Osteocyte (in vitro differentiated cells): Measurements from ENCODE around the gene GRIN2C. TPM values are rescaled to one million over a fixed set of nuclear protein-coding genes. Genes with fewer than 3 reads are reported as not detected.

ENCODE experiments used
- DNase-seq: peaks from one replicate; pipeline ENCODE4 v3.0.0; 2021; ENCODE audit warnings: mixed read lengths; ENCODE audit not compliant: unreplicated experiment; ENCODE audit errors: extremely low spot score
- H3K27ac Mint-ChIP-seq: one replicate; pipeline ENCODE4 v1.8.0; 2021; ENCODE audit warnings: mild to moderate bottlenecking, mixed read lengths; ENCODE audit not compliant: unreplicated experiment
- H3K27me3 Mint-ChIP-seq: one replicate; pipeline ENCODE4 v1.8.0; 2021; ENCODE audit warnings: mixed read lengths; ENCODE audit not compliant: unreplicated experiment
- H3K36me3 Mint-ChIP-seq: one replicate; pipeline ENCODE4 v1.8.0; 2021; ENCODE audit warnings: mixed read lengths; ENCODE audit not compliant: unreplicated experiment
- H3K4me1 Mint-ChIP-seq: one replicate; pipeline ENCODE4 v1.8.0; 2021; ENCODE audit warnings: mixed read lengths; ENCODE audit not compliant: unreplicated experiment
- H3K4me3 Mint-ChIP-seq: one replicate; pipeline ENCODE4 v1.8.0; 2021; ENCODE audit warnings: mild to moderate bottlenecking, moderate library complexity, mixed read lengths; ENCODE audit not compliant: unreplicated experiment
- H3K9me3 Mint-ChIP-seq: one replicate; pipeline ENCODE4 v1.8.0; 2021; ENCODE audit warnings: mixed read lengths; ENCODE audit not compliant: unreplicated experiment
- CTCF ChIP-seq: fragments of 200-600 bp; sonication (generic); IDR thresholded peaks from 2 replicates; pipeline ENCODE4 v1.5.0; 2021; ENCODE audit warnings: antibody characterized with exemption, mild to moderate bottlenecking, moderate library complexity
- total RNA-seq: library from RNA; stranded (reverse); gene quantifications from 2 replicates; pipeline ENCODE4 v1.2.1, GENCODE V29; 2021

Gene GRIN2C
- total RNA-seq, 1 donor from 2014 or later = 0.13 TPM

DNA sequence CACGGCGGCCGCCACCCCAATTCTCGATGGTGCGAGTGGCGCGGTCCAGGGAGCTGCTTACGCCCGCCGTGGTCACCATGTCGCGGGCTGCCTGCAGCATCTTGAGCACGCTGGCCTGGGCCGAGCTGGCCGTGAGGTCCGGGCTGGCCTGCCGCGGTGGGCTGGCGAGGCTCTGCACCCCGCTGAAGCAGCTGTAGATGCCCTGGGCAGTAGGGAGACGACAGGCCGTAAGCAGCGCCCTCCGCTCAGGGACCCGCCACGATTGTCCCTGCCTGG lies 16.4 kb downstream of the GRIN2C start:
- H3K9me3 Mint-ChIP-seq = no peaks in the 10 kb centered on the region
- no peak overlapping the region for H3K4me3 Mint-ChIP-seq
- peaks cover 26% of the 10 kb centered on the region for H3K4me1 Mint-ChIP-seq
- H3K27ac Mint-ChIP-seq = no peak overlapping the region
- no peak for TF ChIP-seq CTCF
- no peak for DNase-seq
- no peaks in the 10 kb centered on the region for H3K36me3 Mint-ChIP-seq
- no peaks in the 10 kb centered on the region for H3K27me3 Mint-ChIP-seq

DNA sequence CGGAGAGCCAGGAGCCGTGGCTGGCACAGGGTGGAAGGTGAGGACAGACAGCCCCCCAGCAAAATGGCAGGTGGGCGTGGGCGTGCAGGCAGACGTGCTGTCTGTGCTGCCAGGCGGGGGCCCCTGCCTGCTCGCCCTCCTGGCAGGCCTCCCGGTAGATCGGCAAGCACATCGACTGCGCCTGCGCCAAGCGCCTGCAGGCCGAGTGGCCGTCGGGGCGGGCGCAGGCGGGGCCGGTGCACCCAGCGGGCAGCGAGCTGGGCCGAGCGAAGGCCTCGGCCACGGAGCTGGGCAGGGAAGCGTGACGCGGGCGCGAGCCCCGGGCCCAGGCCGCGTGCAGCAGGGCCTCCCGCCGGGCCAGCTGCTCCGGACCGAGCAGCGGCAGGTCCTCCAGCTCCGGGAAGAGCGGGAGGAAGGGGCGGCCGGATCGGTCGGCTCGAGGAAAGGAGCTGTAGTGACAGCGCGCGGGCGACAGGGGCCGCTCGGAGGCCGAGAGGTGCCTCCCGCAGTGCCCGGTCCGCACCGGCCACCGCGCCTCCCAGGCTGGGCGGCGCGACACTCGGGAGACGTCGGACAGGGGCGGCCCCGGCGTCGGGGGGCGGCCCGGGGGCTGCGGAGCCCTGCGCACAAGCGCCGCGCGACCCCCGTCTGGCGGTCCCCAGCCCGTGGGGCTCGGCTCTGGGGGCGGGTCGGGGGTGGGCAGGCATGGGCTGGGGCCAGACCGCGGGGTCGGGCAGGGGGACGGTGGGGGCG lies 16.9 kb downstream of the GRIN2C start:
- no peak overlapping the region for H3K4me3 Mint-ChIP-seq
- DNase-seq = no peak
- peaks cover 26% of the 10 kb centered on the region for H3K4me1 Mint-ChIP-seq
- H3K27ac Mint-ChIP-seq = no peak overlapping the region
- no peaks in the 10 kb centered on the region for H3K36me3 Mint-ChIP-seq
- no peaks in the 10 kb centered on the region for H3K27me3 Mint-ChIP-seq
- H3K9me3 Mint-ChIP-seq = no peaks in the 10 kb centered on the region
- peak; percentile 67 for TF ChIP-seq CTCF

DNA sequence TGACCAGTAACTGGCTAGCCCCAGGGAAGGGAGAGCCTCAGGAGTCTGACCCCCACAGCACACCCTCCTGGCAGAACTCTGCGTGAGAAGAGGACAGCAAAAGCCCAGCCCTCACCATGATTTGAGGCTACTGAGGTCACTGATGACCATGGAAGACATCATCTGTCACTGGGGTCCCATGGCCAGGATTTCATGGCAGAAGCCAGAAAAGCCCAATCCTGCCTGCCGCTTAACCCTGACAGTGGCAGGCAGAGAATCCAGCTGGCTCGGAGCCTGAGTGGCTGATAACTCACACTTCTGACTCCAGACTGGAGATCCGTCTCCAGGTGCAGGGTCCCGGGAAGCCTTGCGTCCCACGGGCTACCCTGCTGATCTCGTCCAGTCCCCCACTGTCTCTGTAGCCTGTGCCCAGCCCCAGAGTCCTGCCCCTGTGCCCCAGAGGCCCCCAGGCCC lies 17.5 kb downstream of the GRIN2C start:
- TF ChIP-seq CTCF = no peak
- H3K4me3 Mint-ChIP-seq = no peak overlapping the region
- peaks cover 26% of the 10 kb centered on the region for H3K4me1 Mint-ChIP-seq
- no peaks in the 10 kb centered on the region for H3K27me3 Mint-ChIP-seq
- no peaks in the 10 kb centered on the region for H3K9me3 Mint-ChIP-seq
- peak overlapping the region; percentile 3 for H3K27ac Mint-ChIP-seq
- H3K36me3 Mint-ChIP-seq = no peaks in the 10 kb centered on the region
- no peak for DNase-seq

DNA sequence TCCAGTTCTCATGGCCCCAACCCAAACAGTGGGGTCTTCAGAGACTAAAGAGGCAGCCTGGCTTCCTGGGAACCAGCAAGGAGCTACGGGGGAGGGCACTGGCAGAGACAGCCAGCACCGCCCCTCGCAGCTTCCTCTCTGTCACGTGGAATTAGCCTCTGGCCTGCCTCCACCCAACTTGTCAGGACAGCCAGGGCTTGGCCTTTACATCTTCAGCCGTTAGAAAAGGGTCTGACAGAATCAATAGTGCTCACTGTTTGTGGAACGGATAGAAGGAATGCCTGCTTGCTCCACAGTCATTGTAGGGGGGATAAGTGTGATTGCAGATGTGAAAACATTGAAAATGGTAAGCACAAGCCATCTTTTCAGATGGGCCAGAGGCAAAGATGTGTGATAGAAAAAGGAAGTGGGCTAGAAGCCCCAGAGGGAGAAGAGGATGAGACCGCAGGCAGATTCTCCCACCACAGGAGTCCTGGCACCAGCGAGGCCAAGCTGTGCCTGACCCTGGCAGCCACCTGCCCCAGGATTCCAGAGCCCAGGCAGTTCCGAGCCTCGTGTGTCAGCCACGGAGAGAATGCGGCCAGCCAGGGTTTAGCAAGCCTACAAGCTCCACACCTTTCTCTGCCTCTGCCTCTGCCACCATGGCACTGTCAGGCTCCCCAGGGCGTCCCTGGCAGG lies 18.6 kb downstream of the GRIN2C start:
- no peak for TF ChIP-seq CTCF
- no peak overlapping the region for H3K4me3 Mint-ChIP-seq
- peaks cover 7% of the 10 kb centered on the region for H3K36me3 Mint-ChIP-seq
- no peaks in the 10 kb centered on the region for H3K27me3 Mint-ChIP-seq
- H3K27ac Mint-ChIP-seq = peak overlapping the region; percentile 67
- peaks cover 26% of the 10 kb centered on the region for H3K4me1 Mint-ChIP-seq
- DNase-seq = no peak
- no peaks in the 10 kb centered on the region for H3K9me3 Mint-ChIP-seq

DNA sequence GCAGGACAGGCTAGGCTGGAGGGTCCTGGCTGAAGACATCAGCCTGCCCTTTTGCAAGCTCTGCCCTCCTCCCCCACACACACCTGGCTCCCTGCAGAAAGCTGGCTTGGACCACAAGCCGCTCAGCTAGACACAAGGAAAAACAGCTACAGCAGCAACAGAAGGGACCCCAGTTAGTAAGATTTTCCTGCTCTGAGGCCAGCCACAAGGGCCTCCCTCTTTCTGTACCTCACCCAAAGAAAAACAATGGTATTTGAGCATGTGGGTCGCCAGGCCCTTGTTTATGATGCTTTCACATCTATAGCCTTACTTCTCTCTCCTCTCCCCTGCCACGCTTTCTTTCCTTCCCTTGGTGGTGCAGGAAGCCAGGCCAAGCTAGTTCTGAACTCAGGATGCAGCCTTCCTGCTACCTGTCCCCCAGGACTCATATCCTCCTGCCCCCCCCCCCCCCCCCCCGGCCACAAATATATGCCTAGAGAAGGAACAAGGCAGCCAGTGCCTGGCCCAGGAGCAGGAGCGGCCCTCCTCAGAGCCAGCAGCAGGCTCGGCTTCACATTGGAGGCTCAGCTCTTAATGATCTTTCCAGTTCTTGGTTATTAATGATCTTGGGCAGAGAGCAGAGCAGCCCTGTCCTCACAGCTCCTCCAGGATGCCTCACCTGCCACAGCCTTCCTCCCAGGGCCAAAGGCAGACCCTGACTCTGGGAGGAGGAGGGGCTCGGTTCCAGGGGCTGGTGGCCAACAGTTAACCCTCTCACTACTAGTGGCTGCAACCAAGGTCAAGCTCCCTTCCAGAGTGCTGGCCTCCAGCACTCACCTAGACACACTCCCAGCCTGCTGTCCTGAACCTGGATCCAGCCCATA lies 19.5 kb downstream of the GRIN2C start:
- Mint-ChIP-seq H3K27me3 (no peaks in the 10 kb centered on the region), H3K9me3 (no peaks in the 10 kb centered on the region), H3K36me3 (peaks cover 10% of the 10 kb centered on the region), H3K27ac (peak overlapping the region; percentile 67), H3K4me3 (no peak overlapping the region), H3K4me1 (peaks cover 26% of the 10 kb centered on the region)
- TF ChIP-seq CTCF = no peak
- DNase-seq = no peak
